Measurements from ENCODE around the gene DIS3L. TPM values are rescaled to one million over a fixed set of nuclear protein-coding genes. Genes with fewer than 3 reads are reported as not detected.

The DIS3L gene
- total RNA-seq, 1 experiment from 2014 or later, result 34.8 TPM

Other genes starting within 250 kb of the DIS3L start
- gene MEGF11, start 39.8 kb upstream of the DIS3L start, total RNA-seq (2014; rRNA removed), result not detected in 2 replicates
- 19.6 and 23.2 TPM in 2 replicates for gene TIPIN, start 63.1 kb downstream of the DIS3L start, total RNA-seq (2014; rRNA removed)
- gene MAP2K1, start 93.3 kb downstream of the DIS3L start, total RNA-seq (2014; rRNA removed), result 60.5 and 68.4 TPM in 2 replicates
- gene SNAPC5, start 204.2 kb downstream of the DIS3L start, total RNA-seq (2014; rRNA removed), result 14.5 and 17.6 TPM in 2 replicates
- gene RPL4, start 211.3 kb downstream of the DIS3L start, total RNA-seq (2014; rRNA removed), result 4,112 and 6,708 TPM in 2 replicates
- gene ZWILCH, start 211.8 kb downstream of the DIS3L start, total RNA-seq (2014; rRNA removed), result 44.9 and 51.1 TPM in 2 replicates